ENCODE measurements around the gene PCGF3.

The PCGF3 gene

GRCh38 chr4:808860-809570 lies 103.4 kb downstream of the PCGF3 start:
- no peak for DNase-seq

DNA sequence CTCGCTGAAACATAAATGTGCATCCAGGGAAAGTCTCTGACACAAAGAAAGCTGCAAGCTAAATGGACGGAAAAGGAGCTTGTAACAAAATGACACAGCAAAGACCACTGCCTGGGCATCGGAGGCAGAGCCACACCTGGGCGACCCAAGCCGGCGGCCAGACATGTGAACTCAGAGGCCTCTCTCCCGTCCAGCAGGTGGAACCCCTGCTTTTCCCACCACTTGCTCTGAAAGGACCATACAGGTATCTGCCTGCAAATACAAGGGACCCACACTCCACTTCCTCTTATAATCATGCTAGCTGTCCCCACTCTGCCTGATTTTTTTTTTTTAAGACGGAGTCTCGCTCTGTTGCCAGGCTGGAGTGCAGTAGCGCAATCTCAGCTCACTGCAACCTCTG lies 108.3 kb downstream of the PCGF3 start:
- no peak for DNase-seq

GRCh38 chr4:814312-814850 lies 108.7 kb downstream of the PCGF3 start:
- DNase-seq = no peak

GRCh38 chr4:815464-816146 lies 110.0 kb downstream of the PCGF3 start:
- DNase-seq = no peak

DNA sequence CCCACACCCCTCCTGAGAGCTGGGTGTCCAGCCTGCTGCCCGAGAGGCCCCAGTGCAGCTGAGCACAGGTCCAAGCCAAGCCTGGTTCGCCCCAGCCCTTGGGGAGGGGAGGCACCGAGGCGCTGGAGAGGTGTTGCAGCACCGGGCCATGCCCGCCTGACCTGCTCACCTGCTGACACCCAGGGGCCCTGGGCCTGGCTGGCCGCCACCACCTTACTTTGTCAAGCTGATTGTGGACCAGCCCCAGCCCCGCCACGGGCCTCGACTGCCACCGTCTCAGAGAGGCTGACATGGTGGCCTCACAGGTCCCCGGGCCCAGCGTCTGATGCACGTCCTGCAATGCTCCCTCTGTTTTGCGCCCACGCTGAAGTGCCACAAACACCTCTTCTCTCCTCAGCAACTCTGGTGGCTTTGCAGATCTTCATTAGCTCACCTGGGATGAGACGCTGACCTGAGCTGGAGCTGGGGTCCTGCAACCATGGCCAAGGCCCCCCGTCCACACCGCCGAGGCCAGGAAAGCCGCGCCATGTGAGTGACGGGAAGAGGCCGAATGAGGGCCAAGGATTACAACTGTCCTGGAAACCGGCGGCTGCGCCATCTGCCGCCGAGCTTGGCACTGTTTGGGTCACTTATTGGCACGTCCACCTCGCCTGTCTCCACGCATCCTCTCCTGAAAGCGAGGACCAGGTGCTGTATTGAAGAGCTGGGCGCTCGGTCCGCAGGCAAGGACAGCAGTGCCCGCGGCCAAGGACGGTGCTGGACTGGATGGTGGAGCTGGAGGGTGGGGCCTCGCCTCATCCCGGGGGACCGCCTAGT lies 112.7 kb downstream of the PCGF3 start:
- DNase-seq = no peak

GRCh38 chr4:819401-820229 lies 114.0 kb downstream of the PCGF3 start:
- no peak for DNase-seq

All from femur (tissue), 1 donor.